Embryonic facial prominence (tissue), 1 donor: Measurements from ENCODE around the gene LYPD5.
"Not testable (repeated sequence)": the region's sequence is repeated elsewhere in the genome, so short reads cannot be mapped to it uniquely, and the experiment has no call there.

Source experiments
- DNase-seq: peaks from one replicate; pipeline ENCODE4 v3.0.0-alpha.2; 2016; ENCODE audit errors: extremely low spot score

The LYPD5 gene

DNA sequence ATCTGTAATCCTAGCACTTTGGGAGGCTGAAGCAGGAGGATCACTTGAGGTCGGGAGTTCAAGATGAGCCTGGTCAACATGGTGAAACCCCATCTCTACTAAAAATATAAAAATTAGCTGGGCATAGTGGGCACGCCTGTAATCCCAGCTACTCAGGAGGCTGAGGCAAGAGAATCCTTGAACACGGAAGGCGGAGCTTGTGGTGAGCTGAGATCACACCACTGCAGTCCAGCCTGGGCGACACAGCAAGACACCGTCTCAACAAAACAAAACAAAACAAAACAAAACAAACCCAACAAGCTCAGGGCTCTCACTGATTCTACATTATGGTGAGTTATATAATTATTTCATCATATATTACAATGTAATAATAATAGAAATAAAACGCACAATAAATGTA lies 4.2 kb upstream of the LYPD5 start:
- not testable (repeated sequence) for DNase-seq

DNA sequence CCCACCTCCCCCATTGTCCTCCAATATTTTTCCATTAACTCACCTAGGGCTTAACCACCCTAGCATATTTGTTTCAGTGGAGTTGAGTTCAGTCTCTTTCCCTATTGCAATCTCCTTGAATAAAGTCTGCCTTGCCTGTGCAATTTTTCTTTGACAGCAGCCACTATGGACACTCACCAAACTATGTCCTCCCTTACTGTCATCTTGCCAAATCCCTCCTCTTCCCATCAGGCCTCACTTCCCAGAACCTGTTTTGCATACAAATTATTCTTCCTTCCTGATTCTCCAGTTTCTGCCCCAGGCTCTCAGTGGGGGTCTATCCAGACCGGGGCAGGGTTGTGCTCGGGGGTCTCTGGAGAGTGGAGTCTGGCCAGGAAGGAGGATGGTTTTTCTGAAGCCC lies 2.2 kb upstream of the LYPD5 start:
- DNase-seq = no peak

DNA sequence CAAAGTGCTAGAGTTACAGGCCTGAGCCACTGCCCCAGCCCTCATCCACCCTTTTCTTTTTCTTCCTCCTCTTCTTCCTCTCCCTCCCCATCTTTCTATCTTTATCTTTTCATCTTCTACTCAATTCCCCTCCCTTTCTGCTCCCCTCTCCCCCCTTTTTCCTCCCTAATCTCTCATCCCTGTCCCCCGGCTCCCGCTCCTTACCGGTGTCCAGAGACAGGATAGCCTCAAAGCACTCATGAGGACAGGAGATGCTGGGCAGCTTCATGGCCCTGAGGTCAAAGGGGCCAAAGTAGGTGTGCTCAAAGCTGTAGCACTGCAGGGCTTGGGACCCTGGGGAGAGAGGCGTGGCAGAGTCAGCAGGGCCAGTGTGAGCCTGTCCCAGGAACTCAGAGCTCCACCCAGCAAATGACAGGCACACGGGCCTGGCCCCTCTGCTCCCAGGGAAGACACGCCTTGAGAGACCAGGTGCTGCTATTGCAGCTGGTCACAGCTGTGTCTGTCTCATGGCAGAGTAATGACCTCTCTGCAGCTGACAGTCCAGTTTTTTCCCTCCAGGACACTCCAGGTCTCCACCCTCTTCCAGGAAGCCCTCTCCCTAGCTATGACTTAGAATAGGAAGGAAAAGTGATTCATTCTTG lies 2.6 kb downstream of the LYPD5 start:
- DNase-seq = no peak

- no peak for DNase-seq
Observed at GRCh38 chr19:43798546-43799409, 3.5 kb downstream of the LYPD5 start.

- DNase-seq = no peak
Observed at GRCh38 chr19:43798026-43798545, 4.2 kb downstream of the LYPD5 start.

- no peak for DNase-seq
Observed at GRCh38 chr19:43797556-43797955, 4.7 kb downstream of the LYPD5 start.

DNA sequence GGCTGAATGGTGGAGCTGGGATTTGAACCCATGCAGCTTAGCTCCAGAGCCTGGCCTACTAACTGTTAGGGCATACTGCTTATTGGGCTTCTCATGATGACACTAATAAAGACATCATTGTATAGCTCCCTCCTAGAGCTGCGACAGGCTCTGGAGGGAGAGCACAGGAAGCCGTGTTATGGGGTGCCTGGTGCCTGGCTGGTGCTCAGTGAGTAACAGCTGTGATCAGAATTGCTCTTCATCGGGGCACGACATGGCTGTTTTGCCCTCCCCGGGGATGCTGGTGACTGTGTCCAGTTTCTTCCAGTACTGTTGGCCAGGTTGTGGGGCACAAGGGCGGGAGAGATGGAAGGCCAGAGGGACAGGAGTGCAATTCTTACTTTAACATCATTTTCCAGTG lies 5.1 kb downstream of the LYPD5 start:
- DNase-seq = no peak

GRCh38 chr19:43790587-43790986 lies 11.7 kb downstream of the LYPD5 start:
- DNase-seq = no peak

DNA sequence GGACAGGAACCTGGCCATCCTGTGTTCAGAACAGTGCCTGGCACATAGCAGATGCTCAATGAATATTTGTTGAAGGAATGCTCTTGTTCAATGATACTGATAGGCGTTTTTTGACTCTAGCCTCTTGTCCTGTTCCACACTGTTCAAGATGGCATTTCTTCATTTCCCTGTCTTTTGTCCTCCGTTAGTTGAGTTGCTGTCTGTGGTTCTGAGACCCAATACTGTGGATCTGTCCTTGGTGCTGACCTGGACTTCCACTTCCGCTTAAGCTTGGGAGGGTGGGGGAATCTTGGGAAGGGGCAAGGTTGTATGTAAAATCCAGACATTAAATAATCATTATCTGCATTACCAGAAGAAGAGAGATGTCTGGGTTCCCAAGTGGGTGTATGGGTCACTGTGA lies 13.2 kb downstream of the LYPD5 start:
- DNase-seq = no peak

DNA sequence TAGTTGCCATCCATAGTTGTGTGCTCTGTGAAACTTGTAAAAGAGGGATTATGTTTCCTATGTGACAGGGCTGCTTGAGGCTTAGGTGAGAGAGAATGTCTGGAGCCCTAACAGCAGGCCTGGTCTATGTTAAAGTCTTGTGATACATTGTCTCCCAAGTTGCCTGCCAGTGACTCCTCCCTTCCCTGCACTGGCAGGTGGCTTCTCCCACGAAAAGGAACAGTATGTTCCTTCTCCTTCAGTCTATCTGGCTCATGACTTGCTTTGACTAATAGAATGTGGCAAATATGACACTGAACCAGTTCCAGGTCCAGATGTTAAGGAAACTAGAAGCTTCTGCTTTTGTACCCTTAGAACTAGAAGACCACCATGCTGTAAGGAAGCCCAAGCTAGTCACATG lies 15.6 kb downstream of the LYPD5 start:
- no peak for DNase-seq

- no peak for DNase-seq
Observed at GRCh38 chr19:43784981-43785808, 17.1 kb downstream of the LYPD5 start.

DNA sequence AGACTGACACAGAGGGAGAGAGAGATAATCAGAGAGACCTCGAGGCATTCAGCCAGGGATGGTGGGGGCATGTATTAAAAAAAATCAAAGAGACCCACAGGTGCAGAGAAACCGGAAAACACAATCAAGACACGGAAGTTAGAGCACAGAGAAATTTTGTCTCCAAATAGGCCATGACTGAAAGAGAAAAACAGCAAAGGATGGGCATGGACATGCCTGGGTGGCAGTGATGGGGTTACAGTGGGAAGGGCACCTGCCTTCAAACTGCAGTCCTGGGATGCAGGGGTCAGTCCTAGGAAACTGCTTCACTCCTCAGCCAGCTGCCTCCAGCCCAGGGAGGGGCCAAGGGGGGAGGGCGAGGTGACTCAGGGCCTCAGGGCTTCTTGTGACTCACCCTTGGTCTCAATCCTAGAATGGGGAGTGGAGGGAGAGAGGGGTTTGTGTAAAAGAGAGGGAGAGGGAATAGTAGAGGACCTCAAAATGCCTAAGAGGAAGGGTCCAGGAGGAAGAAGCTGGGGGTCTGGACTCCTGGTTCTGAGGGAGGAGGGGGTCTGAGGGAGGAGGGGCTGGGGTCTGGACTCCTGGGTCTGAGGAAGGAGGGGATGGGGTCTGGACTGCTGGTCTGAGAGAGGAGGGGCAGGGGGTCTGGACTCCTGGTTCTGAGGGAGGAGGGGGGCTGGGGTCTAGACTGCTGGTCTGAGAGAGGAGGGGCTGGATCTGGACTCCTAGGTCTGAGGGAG lies 17.8 kb downstream of the LYPD5 start:
- no peak for DNase-seq

GRCh38 chr19:43783636-43784035 lies 18.6 kb downstream of the LYPD5 start:
- DNase-seq = no peak

GRCh38 chr19:43782689-43783231 lies 19.5 kb downstream of the LYPD5 start:
- DNase-seq = no peak

GRCh38 chr19:43782311-43782660 lies 20.0 kb downstream of the LYPD5 start:
- DNase-seq = no peak

DNA sequence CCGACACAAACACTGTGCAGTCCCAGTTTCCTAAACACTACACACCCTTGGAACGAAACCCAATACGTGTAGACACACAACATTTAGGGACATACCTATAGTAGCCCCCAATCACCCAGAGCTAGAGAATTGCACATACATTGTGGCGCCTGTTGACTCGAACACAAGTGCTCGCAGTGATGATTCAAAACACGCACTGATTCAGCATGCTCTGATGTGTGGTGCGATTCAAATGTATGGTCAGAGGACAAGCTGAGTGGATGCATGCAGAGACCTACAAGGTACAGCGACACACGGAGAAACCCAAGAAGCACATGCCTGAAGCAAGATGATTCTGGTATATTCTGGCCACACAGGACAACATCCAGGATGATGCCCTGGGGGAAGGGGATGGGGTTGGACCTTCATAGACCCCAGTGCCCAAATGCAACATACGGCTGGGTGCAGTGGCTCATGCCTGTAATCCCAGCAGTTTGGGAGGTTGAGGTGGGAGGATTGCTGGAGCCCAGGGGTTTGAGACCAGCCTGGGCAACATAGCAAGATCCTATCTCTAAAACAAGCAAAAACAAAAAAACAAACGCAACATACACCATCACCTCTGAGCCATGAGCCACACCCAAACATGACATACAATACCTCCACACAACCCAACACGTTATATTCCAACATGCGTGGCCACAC lies 20.5 kb downstream of the LYPD5 start:
- no peak for DNase-seq

DNA sequence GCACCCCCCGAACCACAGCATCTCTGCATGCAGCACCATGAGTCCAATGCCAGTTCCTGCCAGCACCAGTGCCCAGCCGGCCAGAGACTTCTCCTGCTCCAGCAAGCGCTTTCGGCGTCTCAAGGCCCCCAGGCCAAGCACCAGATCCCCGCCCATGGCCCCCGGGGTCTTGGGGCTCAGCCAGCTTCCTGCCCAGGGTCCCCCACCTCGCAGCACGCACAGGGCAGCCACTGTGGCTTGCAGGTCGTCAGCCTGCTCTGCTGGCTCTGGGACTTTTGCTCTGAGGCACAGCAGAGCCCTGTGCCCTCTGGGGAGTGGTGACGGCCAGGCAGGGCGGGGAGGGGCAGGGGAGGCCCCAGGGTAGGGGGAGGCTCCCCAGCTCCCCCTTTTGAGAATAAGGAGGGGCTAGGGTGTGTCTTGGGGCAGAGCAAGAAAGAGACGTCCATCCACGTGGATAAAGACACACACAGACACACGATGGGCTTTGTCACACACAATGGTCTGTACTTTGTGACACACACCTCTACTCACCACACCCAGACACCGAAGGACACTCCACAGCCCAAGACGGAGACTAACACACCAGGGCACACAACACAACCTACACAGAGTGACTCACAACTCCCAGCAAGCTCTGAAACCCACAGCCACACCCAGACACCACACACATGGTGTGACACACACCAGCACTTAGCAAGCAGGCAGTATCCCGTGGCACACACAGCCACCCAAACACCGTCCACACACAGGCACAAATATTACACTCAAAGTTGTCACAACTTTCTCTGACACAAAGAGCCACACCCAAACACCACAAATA lies 21.3 kb downstream of the LYPD5 start, which contains the start of gene KCNN4:
KCNN4 (minus strand) TSS at position 268 of the 820 bp plus-strand sequence; CDS start at position 156, 112 bp downstream.
- DNase-seq = no peak

DNA sequence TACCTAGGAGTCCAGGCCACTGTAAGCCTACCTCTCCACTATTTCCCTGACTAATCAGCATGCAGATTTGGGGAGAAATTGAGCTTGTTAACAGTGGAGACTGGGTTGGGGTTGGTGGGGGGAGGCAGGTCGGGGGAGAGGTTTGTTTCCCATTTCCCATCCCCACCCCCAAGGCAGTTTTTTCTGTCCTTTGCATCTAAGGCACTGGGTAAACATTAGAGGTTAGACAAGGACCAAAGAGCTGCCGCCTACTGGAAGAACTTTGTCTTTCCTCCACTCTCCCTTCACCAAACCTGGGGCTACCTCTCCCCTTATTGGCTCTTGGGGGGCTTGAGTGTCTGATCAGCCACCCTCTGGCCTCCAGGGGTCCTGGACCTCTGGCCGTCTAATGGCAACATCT lies 22.4 kb downstream of the LYPD5 start:
- no peak for DNase-seq

GRCh38 chr19:43779147-43779819 lies 23.0 kb downstream of the LYPD5 start:
- no peak for DNase-seq
